DMS53 treated with DMSO at 0.1 percent for 48 hours (cell line): ENCODE results near the gene KRT86.
A peak's percentile ranks its signal among the peaks of the same experiment; 100 is the strongest.

ENCODE experiments used
- DNase-seq: peaks from one replicate; lab custom pipeline; 2025; ENCODE audit not compliant: unreplicated experiment; lab: John Stamatoyannopoulos, UW

KRT86 gene

GRCh38 chr12:52274521-52275120 is at the start of gene KRT86:
Gene KRT86 (plus strand): TSS chr12:52274645. CDS start chr12:52301917, 27,272 bp downstream.
- DNase-seq: no peak

GRCh38 chr12:52225752-52226151 is 48.7 kb upstream of the KRT86 start:
- no peak for DNase-seq

- no peak for DNase-seq
Measured at GRCh38 chr12:52226446-52226845, 48.0 kb upstream of the KRT86 start.

- no peak for DNase-seq
Measured at GRCh38 chr12:52227606-52228166, 46.8 kb upstream of the KRT86 start.

- no peak for DNase-seq
Measured at GRCh38 chr12:52228366-52228765, 46.1 kb upstream of the KRT86 start.

GRCh38 chr12:52228931-52229330 is 45.5 kb upstream of the KRT86 start:
- no peak for DNase-seq

GRCh38 chr12:52229836-52230343 is 44.6 kb upstream of the KRT86 start:
- no peak for DNase-seq

- no peak for DNase-seq
Measured at GRCh38 chr12:52230364-52231281, 43.8 kb upstream of the KRT86 start.

GRCh38 chr12:52231305-52232202 is 42.9 kb upstream of the KRT86 start:
- DNase-seq: no peak

- DNase-seq: no peak
Measured at GRCh38 chr12:52232203-52232673, 42.2 kb upstream of the KRT86 start.

GRCh38 chr12:52232674-52233461 is 41.6 kb upstream of the KRT86 start, which contains the start of gene KRT7:
Gene KRT7 (plus strand): TSS chr12:52233243. CDS start chr12:52233297, 54 bp downstream.
- DNase-seq: peak; percentile 93

GRCh38 chr12:52233462-52234207 is 40.8 kb upstream of the KRT86 start:
- peak; percentile 46 for DNase-seq

- no peak for DNase-seq
Measured at GRCh38 chr12:52234223-52234810, 40.1 kb upstream of the KRT86 start.

- no peak for DNase-seq
Measured at GRCh38 chr12:52235001-52235764, 39.3 kb upstream of the KRT86 start.

- peak; percentile 97 for DNase-seq
Measured at GRCh38 chr12:52235822-52236361, 38.6 kb upstream of the KRT86 start.

GRCh38 chr12:52236386-52237050 is 37.9 kb upstream of the KRT86 start:
- DNase-seq: no peak

GRCh38 chr12:52238207-52238840 is 36.1 kb upstream of the KRT86 start:
- DNase-seq: no peak
